AG10803 (cell line): Measurements from ENCODE around the gene NKD1.

Experiments used
- DNase-seq: peaks from one replicate; pipeline ENCODE4 v3.0.0; 2010; ENCODE audit warnings: low read depth
- H3K4me3 ChIP-seq: 2 replicates; pipeline ENCODE4 v1.5.1; 2011; ENCODE audit warnings: mild to moderate bottlenecking, low read length, control low read depth
- TF ChIP-seq, protein P1 (sequence below): conservative IDR thresholded peaks from 2 replicates; pipeline ENCODE4 v1.5.1; 2011; ENCODE audit warnings: mild to moderate bottlenecking, low read length, control low read depth, inconsistent platforms

NKD1 gene

DNA sequence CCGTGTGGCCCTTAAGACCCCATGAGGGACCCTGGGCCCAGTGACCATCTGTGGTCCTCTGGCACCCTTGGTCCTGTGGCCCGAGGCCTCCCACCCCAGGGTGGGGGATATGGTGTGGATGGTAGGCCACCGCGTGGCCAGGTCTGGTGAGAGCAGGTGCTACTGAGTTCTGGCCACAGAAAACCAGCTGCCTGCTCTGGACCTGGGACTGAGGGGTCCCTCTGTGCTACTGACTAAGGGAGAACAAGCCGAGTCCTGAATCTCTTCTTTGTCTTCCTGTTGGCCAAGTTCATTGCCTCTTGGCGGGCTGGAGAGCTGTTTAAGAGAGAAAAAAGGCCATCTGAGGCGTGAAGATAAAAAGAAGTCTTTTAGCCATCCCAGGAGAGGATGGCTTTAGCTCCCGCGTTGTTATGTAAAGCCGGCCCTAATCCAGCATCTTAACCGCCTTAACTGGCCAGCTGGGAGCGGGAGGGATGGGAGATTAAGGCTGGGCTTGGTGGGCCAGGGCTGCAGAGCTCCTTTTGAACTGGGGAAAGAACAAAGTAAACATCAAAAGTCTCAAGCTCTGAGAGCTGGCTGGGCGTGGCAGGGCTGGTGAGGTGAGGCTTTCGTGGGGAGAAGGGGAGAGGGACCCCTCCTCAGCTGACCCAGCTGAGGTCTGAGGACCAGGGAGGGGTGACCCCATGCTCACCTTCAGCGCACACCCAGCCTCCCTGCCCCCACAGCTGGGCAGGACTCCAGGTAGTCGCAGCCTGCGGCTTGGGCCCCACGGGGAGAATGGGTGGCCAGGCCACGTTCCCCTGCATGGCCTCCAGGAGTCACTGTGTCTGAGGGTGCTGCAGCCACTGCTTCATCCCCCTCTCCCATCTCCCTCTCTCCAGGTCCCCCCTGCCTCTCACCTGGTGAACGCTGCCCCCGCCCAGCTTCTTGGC is 62.4 kb downstream of the NKD1 start:
- no peak for DNase-seq
- TF ChIP-seq, protein P1, sequence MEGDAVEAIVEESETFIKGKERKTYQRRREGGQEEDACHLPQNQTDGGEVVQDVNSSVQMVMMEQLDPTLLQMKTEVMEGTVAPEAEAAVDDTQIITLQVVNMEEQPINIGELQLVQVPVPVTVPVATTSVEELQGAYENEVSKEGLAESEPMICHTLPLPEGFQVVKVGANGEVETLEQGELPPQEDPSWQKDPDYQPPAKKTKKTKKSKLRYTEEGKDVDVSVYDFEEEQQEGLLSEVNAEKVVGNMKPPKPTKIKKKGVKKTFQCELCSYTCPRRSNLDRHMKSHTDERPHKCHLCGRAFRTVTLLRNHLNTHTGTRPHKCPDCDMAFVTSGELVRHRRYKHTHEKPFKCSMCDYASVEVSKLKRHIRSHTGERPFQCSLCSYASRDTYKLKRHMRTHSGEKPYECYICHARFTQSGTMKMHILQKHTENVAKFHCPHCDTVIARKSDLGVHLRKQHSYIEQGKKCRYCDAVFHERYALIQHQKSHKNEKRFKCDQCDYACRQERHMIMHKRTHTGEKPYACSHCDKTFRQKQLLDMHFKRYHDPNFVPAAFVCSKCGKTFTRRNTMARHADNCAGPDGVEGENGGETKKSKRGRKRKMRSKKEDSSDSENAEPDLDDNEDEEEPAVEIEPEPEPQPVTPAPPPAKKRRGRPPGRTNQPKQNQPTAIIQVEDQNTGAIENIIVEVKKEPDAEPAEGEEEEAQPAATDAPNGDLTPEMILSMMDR = no peak
- no peak overlapping the region for H3K4me3 ChIP-seq

DNA sequence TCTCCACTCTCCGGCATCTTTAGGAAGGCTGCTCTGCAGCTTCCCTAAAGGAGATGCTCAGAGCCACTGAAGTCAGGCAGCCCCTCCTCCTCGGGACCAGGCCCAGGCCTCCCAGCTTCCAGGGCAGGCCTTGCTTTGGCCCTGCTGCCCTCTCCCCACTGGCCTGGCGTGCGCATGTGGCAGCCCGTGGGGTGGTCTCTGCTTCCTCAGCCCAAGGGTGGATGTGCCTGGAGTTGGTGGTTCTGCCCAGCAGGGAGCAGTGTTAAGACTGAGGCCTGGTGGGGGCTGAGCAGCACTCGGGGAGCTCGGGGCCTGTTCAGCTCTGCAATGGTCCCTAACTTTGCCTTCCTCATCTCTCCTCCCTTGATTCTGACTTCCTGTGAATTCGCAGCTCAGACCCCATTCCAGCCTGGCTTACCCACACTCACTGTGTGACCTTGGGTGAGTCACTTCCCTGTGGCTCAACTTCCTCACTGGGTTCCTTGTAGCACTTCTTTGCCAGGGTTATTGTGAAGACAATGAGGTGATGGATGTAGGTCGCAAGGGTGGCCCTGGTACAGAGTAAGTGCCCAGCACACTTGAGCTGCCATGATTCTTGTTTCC is 63.2 kb downstream of the NKD1 start:
- TF ChIP-seq, protein P1 = peak; percentile 13; the same call in 1 of the 2 replicates
- peak; percentile 49 for DNase-seq
- no peak overlapping the region for H3K4me3 ChIP-seq

DNA sequence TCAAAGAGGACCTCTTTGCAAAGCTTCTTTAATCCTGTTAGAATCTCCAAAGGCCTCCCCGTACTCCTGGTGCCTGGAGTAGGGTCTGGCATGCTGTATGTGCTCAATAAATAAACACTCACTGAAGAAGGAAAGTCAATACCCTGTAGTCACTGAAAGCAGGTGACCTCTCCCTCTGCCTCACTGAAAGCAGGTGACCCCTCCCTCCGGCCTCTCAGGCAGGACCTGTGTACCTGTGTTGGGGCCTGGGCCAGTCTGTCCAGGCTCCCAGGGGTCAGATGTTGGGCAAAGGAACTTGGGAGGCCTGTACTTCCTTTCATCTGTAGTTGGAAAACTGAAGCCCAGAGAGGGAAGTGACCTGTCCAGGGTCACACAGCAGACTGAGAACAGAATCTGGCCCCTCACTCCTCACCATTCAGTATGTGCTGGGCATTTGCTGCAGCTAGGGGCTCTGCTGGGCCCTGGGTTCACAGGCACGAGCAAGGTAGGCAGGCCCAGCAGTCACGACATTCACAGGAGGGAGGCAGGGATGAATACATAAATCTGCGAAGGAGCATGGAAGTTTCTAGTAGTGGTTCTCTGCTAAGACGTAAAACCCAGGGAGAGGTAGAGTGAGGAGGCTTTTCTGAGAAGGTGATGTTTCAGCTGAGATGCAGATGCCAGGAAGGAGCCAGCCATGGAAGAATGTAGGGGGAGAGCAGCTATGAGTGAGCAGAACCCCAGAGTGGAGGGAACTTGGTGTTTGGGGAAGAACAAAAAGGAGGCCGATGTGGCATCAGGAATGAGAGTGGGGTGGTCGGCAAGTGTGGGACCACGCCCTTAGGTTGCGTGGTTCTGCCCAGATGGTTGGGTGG is 64.0 kb downstream of the NKD1 start:
- no peak for DNase-seq
- no peak overlapping the region for H3K4me3 ChIP-seq
- TF ChIP-seq, protein P1 = no peak

DNA sequence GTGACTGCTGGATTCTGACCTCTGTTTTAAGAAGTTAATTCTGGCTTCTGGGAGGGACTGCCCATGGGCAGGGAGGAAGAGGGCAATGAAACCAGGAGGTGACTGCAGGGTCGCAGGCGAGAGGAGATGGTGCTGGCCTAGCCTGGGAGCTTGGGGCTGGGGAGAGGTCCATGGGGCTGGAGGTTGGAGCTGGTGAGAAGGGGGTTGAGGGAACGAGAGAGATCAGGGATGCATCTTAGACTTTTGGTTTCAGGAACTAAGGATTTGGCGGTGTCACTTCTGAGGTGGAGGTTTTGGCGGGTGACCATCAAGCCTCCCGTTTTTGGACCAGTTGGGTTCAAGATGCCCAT is 64.6 kb downstream of the NKD1 start:
- no peak for DNase-seq
- TF ChIP-seq, protein P1 = no peak
- no peak overlapping the region for H3K4me3 ChIP-seq

DNA sequence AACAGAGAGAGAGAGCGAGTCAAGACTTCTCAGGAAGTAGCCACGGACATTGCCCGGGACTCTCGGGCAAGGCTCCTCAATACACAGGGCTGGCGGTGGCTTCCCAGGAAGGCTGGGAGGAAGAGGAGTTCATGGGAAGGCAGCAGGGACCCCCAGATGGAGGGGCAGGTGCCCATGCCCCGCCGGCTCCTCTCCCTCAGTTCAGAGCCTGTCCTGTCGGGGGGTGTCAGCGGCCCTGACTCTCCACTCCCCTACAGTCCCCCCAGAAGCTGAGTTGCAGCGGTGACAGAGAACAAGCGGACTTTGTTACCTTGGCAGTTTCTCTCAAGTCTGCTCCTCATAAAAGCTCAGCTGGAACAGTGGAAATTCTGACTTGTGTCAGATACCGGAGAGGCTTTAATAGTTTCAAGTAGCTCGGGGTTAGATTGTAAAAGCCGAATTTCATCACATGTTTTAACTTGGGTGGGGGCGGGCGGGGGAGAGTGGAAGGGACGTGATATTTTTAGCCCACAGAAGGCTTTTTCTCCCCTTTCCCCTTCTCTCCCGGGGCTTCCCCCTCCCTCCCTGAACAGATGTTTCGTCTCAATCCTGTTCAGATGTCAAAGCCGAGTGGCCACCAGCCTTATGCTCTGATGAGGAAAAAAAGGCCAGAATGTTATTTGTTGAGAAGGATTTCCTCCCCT is 65.2 kb downstream of the NKD1 start:
- TF ChIP-seq, protein P1 = no peak
- H3K4me3 ChIP-seq = no peak overlapping the region
- peak; percentile 26 for DNase-seq

DNA sequence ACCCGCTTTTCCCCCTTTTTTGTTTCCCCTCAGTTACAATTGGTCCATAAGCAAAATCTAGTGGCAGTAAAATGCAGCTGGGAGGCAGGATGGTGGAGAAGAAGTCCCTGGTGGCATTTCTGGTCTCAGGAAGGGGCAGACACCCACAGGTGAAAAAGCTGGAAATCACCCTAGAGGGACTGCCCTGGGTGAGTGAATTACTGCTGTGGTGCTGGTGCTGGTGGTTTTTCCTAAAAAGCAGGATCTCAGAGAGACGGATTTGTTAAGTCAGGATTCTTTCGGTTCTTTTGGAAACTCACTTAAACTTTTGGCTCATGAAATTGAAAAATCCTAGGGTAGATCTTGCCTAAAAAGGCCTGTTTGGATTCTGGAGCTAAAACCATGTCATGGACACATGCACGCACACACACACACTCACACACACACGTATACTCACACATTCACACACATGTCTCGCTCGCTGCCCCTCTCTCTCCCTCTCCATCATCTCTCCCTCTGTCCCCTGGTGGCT is 65.8 kb downstream of the NKD1 start:
- no peak for DNase-seq
- TF ChIP-seq, protein P1 = no peak
- H3K4me3 ChIP-seq = no peak overlapping the region
